ENCODE data around the gene ME1. TPM values are rescaled to one million over a fixed set of nuclear protein-coding genes. Genes with fewer than 3 reads are reported as not detected.

Gene ME1
- total and polyA plus RNA-seq, 9 of the 15 experiments (the other 6 are each of a cell fraction or from before 2014, with no cell fraction given): 3.2 to 10.4 (median 5.5) TPM

GRCh38 chr6:83226517-83226916 is 204.3 kb downstream of the ME1 start:
- in situ Hi-C loops (cut with MboI) (no loop called here), intact Hi-C loops (cut with micrococcal nuclease) (no loop called here)
- Histone ChIP-seq H2AFZ (ENCODE audit: low read depth, low read length) (no peak overlapping the region), H3K4me2 (ENCODE audit: insufficient read depth, low read length) (no peak overlapping the region), H3K79me2 (ENCODE audit: control insufficient read depth, insufficient read depth, low read length) (no peaks in the 10 kb centered on the region), H3K9ac (ENCODE audit: insufficient read depth in 1 of 2, low read depth in 2 of 2, low read length in 2 of 2) (no peak overlapping the region), H3K4me3 (no peak overlapping the region), H3K9me1 (ENCODE audit: control insufficient read depth, insufficient read depth, low read length) (no peaks in the 10 kb centered on the region), H3K27ac (ENCODE audit: extremely low read depth, low read depth, low read length) (no peak overlapping the region), H3K4me1 (replicated peaks in 1 of 2; ENCODE audit: control insufficient read depth in 2 of 2, insufficient read depth in 2 of 2, low read length in 2 of 2) (no peaks in the 10 kb centered on the region), H3K9me3 (replicated peaks; ENCODE audit: control insufficient read depth, insufficient read depth, low read depth, low read length) (no peaks in the 10 kb centered on the region), H3K27me3 (ENCODE audit: control insufficient read depth in 2 of 2, insufficient read depth in 2 of 2, low read length in 2 of 2) (no peaks in the 10 kb centered on the region), H4K20me1 (replicated peaks; ENCODE audit: control insufficient read depth, insufficient read depth, low read length) (no peaks in the 10 kb centered on the region), H3K36me3 (ENCODE audit: control insufficient read depth, insufficient read depth, low read length) (no peaks in the 10 kb centered on the region)
- FAIRE-seq (no peak), DNase-seq (ENCODE audit: extremely low read depth in 1 of 4, low spot score in 3 of 4) (no peak), ATAC-seq (no peak)
- ChIA-PET POLR2A (no interaction called here), CTCF (ENCODE audit: low intra/inter-chr PET ratio) (no interaction called here)
- no TSS peak for BruUV-seq (replicated peaks)
- 84% methylated on average over 1 of the region's 1 CpG for WGBS (ENCODE audit: insufficient coverage, low coverage, missing lambda C conversion rate)
- TF ChIP-seq JUNB (CRISPR knock-in tag; conservative IDR thresholded peaks at IDR 0.05) (no peak), SRF (CRISPR knock-in tag; IDR thresholded peaks at IDR 0.05) (no peak), HDAC1 (IDR thresholded peaks at IDR 0.05) (no peak), DMBX1 (CRISPR knock-in tag; IDR thresholded peaks at IDR 0.05; ENCODE audit: borderline replicate concordance) (no peak), ELF1 (tag; IDR thresholded peaks at IDR 0.05) (no peak), CHD1 (IDR thresholded peaks at IDR 0.05; ENCODE audit: low read length) (no peak), NBN (IDR thresholded peaks at IDR 0.05; ENCODE audit: low read depth) (no peak), DDX20 (tag; IDR thresholded peaks at IDR 0.05; ENCODE audit: low read depth) (no peak)

All from K562 (cell line).